Activated CD4-positive, alpha-beta T cell treated with anti-CD3 and anti-CD28 coated beads, Interleukin-2, amount 50 U/mL, for 24 hours (primary cell): Measurements from ENCODE around the gene ADAMTS2.
"Not testable (repeated sequence)": the region's sequence is repeated elsewhere in the genome, so short reads cannot be mapped to it uniquely, and the experiment has no call there.

Experiments used
- DNase-seq, 2 donors: peaks; one replicate each; pipeline ENCODE4 v3.0.0-alpha.2; 2020; ENCODE audit warnings: low read depth in 1 of 2, low spot score in 1 of 2

ADAMTS2 gene

DNA sequence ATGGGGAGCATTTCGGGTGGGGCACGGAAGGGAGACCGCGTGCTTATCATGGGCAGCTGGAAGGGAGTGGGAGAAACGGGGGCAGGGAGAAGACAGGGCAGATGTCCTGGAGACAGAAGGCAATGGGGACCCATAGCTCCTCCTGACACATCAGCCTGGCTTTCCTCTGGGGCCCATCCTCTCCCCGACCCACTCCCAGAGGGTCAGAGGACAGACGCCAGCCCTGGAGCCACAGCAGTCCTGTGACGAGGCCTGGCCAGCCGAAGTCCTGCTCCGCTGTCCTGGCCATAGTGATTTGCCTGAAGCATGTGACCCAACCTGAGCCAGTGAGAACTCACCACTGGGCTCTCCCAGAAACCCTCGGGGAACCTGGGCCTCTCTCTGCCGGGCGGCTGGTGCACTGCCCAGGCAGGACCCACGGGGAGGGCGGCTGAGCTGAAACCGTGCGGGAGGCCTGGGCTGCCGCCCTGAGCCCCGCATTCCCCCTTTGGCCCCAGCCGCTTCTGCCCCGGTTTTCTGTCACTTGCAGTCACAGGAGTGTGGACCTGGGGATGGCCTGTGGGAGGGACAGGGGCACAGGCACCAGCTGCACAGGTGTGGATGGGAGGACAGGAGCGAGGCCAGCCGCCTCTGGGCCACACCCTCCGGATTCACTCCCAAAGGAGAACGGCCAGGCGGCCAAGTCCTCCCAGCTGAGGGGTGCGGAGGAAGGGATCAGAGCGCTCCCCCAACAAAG lies 19.8 kb downstream of the ADAMTS2 start:
- DNase-seq = no peak

DNA sequence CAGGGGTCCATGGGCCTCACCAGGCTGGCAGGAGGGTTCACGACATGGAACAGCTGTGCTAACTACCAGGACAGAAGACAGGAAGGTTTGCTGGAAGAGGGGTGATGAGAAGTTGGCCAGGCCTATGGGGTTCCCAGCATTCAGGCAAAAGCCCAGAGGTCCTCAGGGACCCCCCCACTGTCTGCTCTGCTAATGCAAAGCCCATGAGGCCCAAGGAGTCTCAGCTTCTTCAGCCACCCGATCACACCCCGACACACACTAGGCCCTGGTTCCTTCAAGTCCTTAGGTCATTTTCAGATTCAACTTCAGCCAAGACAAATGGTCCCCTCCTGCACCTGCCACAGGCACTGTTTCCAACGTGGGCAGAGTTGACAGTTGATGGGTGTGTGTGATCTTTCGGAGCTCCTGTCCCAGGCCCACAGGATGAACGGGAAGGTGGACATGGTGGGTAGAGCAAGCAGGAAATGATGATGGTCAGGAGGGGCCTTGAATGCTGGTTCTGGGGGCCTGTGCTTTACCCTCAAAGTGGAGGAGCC lies 20.4 kb downstream of the ADAMTS2 start:
- no peak for DNase-seq

GRCh38 chr5:179324316-179324715 lies 20.9 kb downstream of the ADAMTS2 start:
- not testable (repeated sequence) for DNase-seq

DNA sequence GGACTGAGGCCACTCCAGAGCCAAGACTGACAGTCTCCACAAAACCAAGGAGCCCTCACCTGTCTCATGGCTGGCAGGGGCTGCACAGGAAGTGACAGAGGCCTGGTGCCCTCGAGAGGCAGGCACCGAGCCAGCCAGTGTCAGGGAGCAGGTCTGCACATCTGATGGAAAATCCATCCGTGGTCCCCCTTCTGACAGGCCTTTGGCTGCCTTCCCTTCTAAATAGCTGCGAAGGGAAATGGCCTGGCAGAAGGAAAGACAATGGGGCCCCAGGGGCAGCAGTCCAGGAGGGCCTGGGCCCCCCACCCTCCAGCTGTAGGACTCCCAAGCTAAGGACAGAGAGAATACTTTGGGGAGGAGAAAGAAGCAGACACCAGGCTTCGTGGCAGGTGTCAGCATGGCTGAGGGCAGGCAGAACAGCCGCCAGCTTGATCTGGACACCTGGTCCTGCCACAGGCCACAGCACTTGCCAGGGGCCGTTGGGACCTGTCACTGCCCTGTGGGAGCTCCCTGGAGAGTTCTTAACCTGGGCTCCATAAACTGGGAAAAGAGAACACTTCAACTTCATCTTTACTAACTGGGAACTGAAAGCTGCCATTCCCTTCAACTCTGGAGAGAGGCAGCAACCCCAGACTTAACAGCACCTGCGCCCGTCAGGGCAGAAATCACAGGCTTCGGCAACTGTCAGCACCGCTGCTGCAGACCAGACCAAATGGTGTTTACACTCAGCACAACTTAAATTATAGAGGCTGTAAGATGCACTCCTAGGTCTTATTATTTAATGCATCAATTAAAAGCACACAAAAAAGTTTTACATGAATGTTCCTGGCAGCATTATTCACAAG lies 22.0 kb downstream of the ADAMTS2 start:
- no peak for DNase-seq

- no peak for DNase-seq
These were observed 22.9 kb downstream of the ADAMTS2 start for GRCh38 chr5:179322071-179323025.

- no peak for DNase-seq
These were observed 23.9 kb downstream of the ADAMTS2 start for GRCh38 chr5:179321206-179321987.

GRCh38 chr5:179319741-179320281 lies 25.4 kb downstream of the ADAMTS2 start:
- DNase-seq = no peak

GRCh38 chr5:179319123-179319522 lies 26.1 kb downstream of the ADAMTS2 start:
- no peak for DNase-seq

DNA sequence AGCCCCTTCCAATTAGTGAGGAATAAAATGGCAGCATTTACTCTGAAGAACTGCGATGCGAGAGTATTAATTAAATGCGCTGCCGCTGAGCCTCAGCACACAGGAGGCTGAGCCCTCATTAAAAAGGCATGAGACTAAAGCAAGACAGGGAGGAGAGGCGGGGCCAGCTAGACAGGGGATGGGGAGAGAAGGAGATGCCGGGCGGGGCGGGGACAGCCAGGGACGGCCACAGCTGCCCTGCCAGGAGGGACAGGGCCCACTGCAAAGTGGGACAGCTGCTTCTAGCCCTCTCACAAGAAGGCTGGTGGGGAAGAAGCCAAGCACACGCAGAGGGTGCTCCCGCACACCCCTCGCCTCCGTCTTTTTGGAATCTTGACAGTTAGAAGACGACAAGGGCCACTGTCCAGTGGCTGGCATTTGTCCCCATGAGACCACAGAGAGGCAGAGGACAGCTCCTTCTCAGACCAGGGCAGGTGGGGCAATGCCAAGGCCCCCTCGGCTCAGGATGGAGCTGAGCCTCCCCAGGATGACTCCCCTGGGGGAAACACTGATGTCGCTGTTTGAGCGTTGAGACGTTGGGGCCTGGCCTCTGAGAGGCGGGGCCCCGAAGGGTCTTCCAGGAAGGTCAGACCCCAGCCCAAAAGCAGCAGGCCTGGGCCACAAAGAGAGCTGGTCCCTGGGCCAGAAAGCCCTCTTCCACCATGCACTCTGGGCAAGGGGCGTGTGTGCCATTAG lies 26.9 kb downstream of the ADAMTS2 start:
- DNase-seq = no peak

GRCh38 chr5:179317411-179318220 lies 27.6 kb downstream of the ADAMTS2 start:
- no peak for DNase-seq

DNA sequence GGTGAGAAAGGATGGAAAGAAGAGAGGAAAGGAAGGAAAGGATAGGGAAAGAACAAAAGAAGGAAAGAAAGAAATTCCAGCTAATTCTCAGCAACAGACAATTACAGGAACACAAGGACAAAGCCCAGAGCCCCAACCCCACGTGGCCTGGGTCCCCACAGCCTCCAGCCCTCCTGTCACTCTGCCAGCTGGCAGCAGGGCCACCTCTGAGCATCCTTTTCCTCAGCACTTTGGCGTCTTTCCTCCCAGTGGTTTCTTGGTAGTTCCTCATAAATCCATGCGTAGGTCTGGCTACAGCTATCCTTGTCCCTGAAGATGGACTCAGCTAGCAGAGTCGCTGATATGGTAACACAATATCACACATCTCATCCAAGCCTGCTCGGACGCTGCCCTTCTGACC lies 28.3 kb downstream of the ADAMTS2 start:
- DNase-seq = no peak

- no peak for DNase-seq
These were observed 29.1 kb downstream of the ADAMTS2 start for GRCh38 chr5:179316111-179316551.

- no peak for DNase-seq
These were observed 29.8 kb downstream of the ADAMTS2 start for GRCh38 chr5:179315356-179315890.

DNA sequence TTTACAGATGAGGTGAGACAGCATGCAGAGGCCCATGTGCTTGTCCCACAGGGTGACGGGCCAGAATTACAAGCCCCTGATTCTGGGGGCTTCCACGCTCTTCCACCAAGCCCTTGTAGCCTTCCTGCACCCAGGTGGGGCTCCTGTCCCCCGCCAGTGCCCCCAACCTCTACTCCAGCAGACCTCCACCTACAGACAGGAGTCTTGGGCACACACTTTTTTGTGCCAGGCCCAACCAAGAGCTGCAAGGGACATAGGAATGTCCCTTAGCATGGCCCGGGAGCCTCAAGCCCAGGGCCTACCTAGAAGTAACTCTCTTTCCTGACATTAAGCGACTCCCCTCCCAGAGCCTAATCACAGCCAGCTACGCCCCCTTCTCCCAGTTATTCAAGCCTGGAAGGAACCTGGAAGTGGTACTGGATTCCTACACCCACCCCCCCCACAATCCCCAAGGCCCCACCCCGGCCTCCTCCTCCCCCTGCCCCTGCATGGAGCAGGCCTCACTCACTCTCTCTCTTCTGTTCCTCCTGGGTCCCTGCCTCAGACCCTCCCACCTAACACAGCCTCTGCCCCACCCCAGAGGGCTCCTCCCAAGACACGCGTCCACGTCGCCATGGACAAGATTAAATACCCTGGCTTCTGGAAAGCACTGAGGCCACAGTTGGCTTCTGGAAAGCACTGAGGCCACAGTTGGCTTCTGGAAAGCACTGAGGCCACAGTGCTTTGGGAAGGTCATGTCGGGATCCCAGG lies 30.5 kb downstream of the ADAMTS2 start:
- DNase-seq = no peak

- no peak for DNase-seq
These were observed 31.3 kb downstream of the ADAMTS2 start for GRCh38 chr5:179313849-179314521.

GRCh38 chr5:179312557-179313235 lies 32.6 kb downstream of the ADAMTS2 start:
- DNase-seq = no peak
